SK-N-SH treated with all-trans-retinoic acid at 6 μM for 48 hours (cell line): ENCODE results near the gene LPAR3.

Experiments used
- ATAC-seq: fragments of 200-7000 bp; cut with Tn5 transposase; 3 replicates; pipeline ENCODE4 v1.9.1; 2020; ENCODE audit warnings: mild to moderate bottlenecking, moderate library complexity
- CSDC2 ChIP-seq: fragments of 250-450 bp; sonication (Bioruptor Pico); IDR thresholded peaks from 2 replicates; pipeline ENCODE4 v1.5.0; 2020; ENCODE audit warnings: mild to moderate bottlenecking, moderate library complexity
- ESRRG ChIP-seq: fragments of 250-450 bp; sonication (Bioruptor Pico); IDR thresholded peaks from 2 replicates; pipeline ENCODE4 v1.6.1; 2021; ENCODE audit warnings: mild to moderate bottlenecking
- GLIS3 ChIP-seq: fragments of 250-450 bp; sonication (Bioruptor Pico); IDR thresholded peaks from 2 replicates; pipeline ENCODE4 v1.5.0; 2020; ENCODE audit warnings: mild to moderate bottlenecking, moderate library complexity
- ISL1 ChIP-seq: fragments of 250-450 bp; sonication (Bioruptor Pico); IDR thresholded peaks from 2 replicates; pipeline ENCODE4 v2.1.2; 2022; ENCODE audit warnings: mild to moderate bottlenecking, moderate library complexity
- OSR1 ChIP-seq: fragments of 250-450 bp; sonication (Bioruptor Pico); IDR thresholded peaks from 2 replicates; pipeline ENCODE4 v1.8.0; 2022; ENCODE audit warnings: moderate library complexity, mild to moderate bottlenecking, inconsistent platforms
- SNAI2 ChIP-seq: fragments of 250-450 bp; sonication (Bioruptor Pico); IDR thresholded peaks from 2 replicates; pipeline ENCODE4 v1.5.0; 2020; ENCODE audit warnings: mild to moderate bottlenecking, moderate library complexity
- TCF4 ChIP-seq: fragments of 250-450 bp; sonication (Bioruptor Pico); IDR thresholded peaks from 2 replicates; pipeline ENCODE4 v1.8.0; 2021; ENCODE audit warnings: mild to moderate bottlenecking, moderate library complexity, borderline replicate concordance
- TOX ChIP-seq: fragments of 250-450 bp; sonication (Bioruptor Pico); IDR thresholded peaks from 2 replicates; pipeline ENCODE4 v1.8.0; 2021; ENCODE audit warnings: mild to moderate bottlenecking, moderate library complexity, borderline replicate concordance
- ZFP3 ChIP-seq: fragments of 250-450 bp; sonication (Bioruptor Pico); IDR thresholded peaks from 2 replicates; pipeline ENCODE4 v1.5.0; 2020; ENCODE audit warnings: mild to moderate bottlenecking, moderate library complexity
- ZFP30 ChIP-seq: fragments of 450-650 bp; formaldehyde crosslinking; IDR thresholded peaks from 2 replicates; pipeline ENCODE4 v1.5.0; 2022; ENCODE audit warnings: mild to moderate bottlenecking, moderate library complexity
- ZNF565 ChIP-seq: fragments of 450-650 bp; formaldehyde crosslinking; conservative IDR thresholded peaks from 2 replicates; pipeline ENCODE4 v1.5.0; 2020; ENCODE audit warnings: low read depth, mild to moderate bottlenecking, moderate library complexity
- ZNF70 ChIP-seq: fragments of 450-650 bp; formaldehyde crosslinking; IDR thresholded peaks from 2 replicates; pipeline ENCODE4 v1.5.0; 2020; ENCODE audit warnings: mild to moderate bottlenecking, moderate library complexity
- TF ChIP-seq, protein P1 (sequence below): fragments of 250-450 bp; sonication (Bioruptor Pico); IDR thresholded peaks from 2 replicates; pipeline ENCODE4 v1.8.0; 2020; ENCODE audit warnings: mild to moderate bottlenecking, moderate library complexity, borderline replicate concordance
- TF ChIP-seq, protein P2 (sequence below): fragments of 250-450 bp; sonication (Bioruptor Pico); IDR thresholded peaks from 2 replicates; pipeline ENCODE4 v1.8.0; 2021; ENCODE audit warnings: low read depth, mild to moderate bottlenecking, moderate library complexity, borderline replicate concordance
- TF ChIP-seq, protein P3 (sequence below): fragments of 250-450 bp; sonication (Bioruptor Pico); IDR thresholded peaks from 2 replicates; pipeline ENCODE4 v1.5.0; 2020; ENCODE audit warnings: mild to moderate bottlenecking, moderate library complexity
- TF ChIP-seq, protein P4 (sequence below): fragments of 250-450 bp; sonication (Bioruptor Pico); IDR thresholded peaks from 2 replicates; pipeline ENCODE4 v1.5.1; 2020; ENCODE audit warnings: low read depth, mild to moderate bottlenecking, moderate library complexity

LPAR3 gene, protein sequence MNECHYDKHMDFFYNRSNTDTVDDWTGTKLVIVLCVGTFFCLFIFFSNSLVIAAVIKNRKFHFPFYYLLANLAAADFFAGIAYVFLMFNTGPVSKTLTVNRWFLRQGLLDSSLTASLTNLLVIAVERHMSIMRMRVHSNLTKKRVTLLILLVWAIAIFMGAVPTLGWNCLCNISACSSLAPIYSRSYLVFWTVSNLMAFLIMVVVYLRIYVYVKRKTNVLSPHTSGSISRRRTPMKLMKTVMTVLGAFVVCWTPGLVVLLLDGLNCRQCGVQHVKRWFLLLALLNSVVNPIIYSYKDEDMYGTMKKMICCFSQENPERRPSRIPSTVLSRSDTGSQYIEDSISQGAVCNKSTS

DNA sequence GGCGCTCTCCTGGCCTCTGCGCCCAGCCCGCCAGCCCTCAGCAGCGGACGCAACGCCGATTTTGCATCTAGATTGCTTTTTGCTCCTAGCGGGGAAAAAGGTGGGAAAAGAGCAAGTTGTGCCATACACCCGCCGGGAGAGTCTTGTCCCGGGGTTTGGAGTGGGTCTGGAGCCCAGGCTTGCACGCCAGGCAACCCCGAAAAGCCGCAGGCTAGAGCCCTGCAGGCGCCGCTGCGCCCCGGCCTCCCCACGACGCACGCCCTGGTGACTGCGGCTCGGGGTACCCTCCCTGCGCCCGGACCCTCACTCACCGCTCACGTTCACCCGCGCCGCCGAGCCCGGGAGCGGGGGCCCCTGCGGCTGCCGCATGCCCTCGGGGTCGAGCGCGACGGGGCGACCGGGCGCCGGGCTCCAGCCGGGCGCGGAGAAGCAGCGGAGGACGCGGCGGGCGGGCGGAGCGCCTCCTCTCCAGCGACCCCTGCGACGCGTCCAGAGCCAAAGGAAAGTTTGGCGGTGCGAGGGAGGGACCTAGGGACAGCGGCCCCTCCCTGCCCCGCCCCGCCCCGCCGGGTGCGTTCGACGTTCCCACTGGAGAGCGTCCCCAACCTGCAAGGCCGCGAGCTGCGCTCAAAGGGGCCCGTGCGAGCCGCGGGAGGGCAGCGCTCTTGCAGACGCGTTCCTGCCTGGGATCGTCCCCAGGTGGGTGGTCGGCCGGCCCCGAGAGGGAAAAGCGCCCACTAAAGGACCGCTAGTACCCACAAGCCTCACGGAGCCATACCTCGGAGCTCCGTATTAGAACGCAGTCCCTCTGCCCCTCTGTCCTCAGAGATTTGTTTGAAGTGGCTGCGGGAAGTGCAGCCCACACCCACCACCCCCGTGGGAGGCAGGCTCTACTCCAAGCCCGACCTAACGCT, at the start of gene LPAR3:
TSS of gene LPAR3 (minus strand) at position 502 of the 914 bp plus-strand sequence. CDS start 27,086 bp downstream, outside the sequence.
- peak; percentile 43; the same call in 2 of the 3 replicates for ATAC-seq
- TF ChIP-seq CSDC2 (CRISPR knock-in tag), result no peak
- TF ChIP-seq TCF4 (CRISPR knock-in tag), result no peak
- no peak for TF ChIP-seq ESRRG
- no peak for TF ChIP-seq OSR1 (CRISPR knock-in tag)
- TF ChIP-seq ZNF70 (CRISPR knock-in tag), result no peak
- TF ChIP-seq GLIS3 (CRISPR knock-in tag), result no peak
- TF ChIP-seq, protein P1, sequence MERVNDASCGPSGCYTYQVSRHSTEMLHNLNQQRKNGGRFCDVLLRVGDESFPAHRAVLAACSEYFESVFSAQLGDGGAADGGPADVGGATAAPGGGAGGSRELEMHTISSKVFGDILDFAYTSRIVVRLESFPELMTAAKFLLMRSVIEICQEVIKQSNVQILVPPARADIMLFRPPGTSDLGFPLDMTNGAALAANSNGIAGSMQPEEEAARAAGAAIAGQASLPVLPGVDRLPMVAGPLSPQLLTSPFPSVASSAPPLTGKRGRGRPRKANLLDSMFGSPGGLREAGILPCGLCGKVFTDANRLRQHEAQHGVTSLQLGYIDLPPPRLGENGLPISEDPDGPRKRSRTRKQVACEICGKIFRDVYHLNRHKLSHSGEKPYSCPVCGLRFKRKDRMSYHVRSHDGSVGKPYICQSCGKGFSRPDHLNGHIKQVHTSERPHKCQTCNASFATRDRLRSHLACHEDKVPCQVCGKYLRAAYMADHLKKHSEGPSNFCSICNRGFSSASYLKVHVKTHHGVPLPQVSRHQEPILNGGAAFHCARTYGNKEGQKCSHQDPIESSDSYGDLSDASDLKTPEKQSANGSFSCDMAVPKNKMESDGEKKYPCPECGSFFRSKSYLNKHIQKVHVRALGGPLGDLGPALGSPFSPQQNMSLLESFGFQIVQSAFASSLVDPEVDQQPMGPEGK, result no peak
- TF ChIP-seq, protein P2, sequence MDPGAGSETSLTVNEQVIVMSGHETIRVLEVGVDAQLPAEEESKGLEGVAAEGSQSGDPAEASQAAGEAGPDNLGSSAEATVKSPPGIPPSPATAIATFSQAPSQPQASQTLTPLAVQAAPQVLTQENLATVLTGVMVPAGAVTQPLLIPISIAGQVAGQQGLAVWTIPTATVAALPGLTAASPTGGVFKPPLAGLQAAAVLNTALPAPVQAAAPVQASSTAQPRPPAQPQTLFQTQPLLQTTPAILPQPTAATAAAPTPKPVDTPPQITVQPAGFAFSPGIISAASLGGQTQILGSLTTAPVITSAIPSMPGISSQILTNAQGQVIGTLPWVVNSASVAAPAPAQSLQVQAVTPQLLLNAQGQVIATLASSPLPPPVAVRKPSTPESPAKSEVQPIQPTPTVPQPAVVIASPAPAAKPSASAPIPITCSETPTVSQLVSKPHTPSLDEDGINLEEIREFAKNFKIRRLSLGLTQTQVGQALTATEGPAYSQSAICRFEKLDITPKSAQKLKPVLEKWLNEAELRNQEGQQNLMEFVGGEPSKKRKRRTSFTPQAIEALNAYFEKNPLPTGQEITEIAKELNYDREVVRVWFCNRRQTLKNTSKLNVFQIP (CRISPR knock-in tag), result no peak
- TF ChIP-seq ZFP3 (CRISPR knock-in tag), result no peak
- TF ChIP-seq, protein P3, sequence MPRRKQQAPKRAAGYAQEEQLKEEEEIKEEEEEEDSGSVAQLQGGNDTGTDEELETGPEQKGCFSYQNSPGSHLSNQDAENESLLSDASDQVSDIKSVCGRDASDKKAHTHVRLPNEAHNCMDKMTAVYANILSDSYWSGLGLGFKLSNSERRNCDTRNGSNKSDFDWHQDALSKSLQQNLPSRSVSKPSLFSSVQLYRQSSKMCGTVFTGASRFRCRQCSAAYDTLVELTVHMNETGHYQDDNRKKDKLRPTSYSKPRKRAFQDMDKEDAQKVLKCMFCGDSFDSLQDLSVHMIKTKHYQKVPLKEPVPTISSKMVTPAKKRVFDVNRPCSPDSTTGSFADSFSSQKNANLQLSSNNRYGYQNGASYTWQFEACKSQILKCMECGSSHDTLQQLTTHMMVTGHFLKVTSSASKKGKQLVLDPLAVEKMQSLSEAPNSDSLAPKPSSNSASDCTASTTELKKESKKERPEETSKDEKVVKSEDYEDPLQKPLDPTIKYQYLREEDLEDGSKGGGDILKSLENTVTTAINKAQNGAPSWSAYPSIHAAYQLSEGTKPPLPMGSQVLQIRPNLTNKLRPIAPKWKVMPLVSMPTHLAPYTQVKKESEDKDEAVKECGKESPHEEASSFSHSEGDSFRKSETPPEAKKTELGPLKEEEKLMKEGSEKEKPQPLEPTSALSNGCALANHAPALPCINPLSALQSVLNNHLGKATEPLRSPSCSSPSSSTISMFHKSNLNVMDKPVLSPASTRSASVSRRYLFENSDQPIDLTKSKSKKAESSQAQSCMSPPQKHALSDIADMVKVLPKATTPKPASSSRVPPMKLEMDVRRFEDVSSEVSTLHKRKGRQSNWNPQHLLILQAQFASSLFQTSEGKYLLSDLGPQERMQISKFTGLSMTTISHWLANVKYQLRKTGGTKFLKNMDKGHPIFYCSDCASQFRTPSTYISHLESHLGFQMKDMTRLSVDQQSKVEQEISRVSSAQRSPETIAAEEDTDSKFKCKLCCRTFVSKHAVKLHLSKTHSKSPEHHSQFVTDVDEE, result no peak
- no peak for TF ChIP-seq ZNF565
- TF ChIP-seq ISL1 (CRISPR knock-in tag), result no peak
- no peak for TF ChIP-seq SNAI2 (CRISPR knock-in tag)
- TF ChIP-seq TOX (CRISPR knock-in tag), result no peak
- TF ChIP-seq, protein P4, sequence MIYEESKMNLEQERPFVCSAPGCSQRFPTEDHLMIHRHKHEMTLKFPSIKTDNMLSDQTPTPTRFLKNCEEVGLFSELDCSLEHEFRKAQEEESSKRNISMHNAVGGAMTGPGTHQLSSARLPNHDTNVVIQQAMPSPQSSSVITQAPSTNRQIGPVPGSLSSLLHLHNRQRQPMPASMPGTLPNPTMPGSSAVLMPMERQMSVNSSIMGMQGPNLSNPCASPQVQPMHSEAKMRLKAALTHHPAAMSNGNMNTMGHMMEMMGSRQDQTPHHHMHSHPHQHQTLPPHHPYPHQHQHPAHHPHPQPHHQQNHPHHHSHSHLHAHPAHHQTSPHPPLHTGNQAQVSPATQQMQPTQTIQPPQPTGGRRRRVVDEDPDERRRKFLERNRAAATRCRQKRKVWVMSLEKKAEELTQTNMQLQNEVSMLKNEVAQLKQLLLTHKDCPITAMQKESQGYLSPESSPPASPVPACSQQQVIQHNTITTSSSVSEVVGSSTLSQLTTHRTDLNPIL, result no peak

DNA sequence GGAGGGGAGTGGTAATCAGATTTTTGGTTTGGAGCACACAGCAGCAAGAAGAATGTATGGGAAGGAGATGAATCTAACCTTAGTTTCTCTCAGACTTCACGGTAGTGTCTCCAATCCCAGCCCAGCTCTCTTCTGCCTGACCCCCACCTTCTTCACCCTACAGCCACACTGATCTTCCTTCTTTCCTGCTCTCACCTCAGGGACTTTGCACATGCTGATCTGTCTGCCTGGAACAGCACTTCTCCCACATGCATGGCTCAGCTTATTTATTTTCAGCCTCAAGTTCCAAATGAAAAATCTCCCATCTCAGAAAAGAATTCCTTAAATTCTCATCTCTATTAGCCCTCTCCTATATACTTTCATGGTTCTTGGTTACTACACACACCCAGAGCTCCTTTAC, 48.8 kb upstream of the LPAR3 start:
- TF ChIP-seq ISL1 (CRISPR knock-in tag) (no peak), ZFP3 (CRISPR knock-in tag) (no peak), ZFP30 (CRISPR knock-in tag) (no peak), TOX (CRISPR knock-in tag) (no peak), TCF4 (CRISPR knock-in tag) (no peak)
- TF ChIP-seq, protein P3, result no peak
- TF ChIP-seq, protein P1, result no peak
- ATAC-seq, result no peak
